Endodermal cell (in vitro differentiated cells): Measurements from ENCODE around the gene ASIC4. TPM values are rescaled to one million over a fixed set of nuclear protein-coding genes. Genes with fewer than 3 reads are reported as not detected.

Experiments used
- DNase-seq: peaks from one replicate; pipeline ENCODE4 v3.0.0-alpha.2; 2017
- H3K27ac ChIP-seq: 2 replicates; pipeline ENCODE4 v1.5.1; 2013; ENCODE audit warnings: mild to moderate bottlenecking, low read depth, low read length, moderate library complexity
- H3K27me3 ChIP-seq: 2 replicates; pipeline ENCODE4 v1.6.1; 2013; ENCODE audit warnings: mild to moderate bottlenecking, low read length, moderate library complexity; ENCODE audit not compliant: insufficient read depth, control insufficient read depth, poor library complexity, severe bottlenecking
- H3K36me3 ChIP-seq: 2 replicates; pipeline ENCODE4 v1.7.0; 2013; ENCODE audit warnings: mild to moderate bottlenecking, low read length, moderate library complexity; ENCODE audit not compliant: control insufficient read depth, insufficient read depth
- H3K4me1 ChIP-seq: one replicate; pipeline ENCODE4 v1.7.0; 2013; ENCODE audit warnings: low read length; ENCODE audit not compliant: control insufficient read depth, insufficient read depth
- H3K4me3 ChIP-seq: 2 replicates; pipeline ENCODE4 v1.5.1; 2013; ENCODE audit warnings: mild to moderate bottlenecking, low read length, moderate library complexity
- H3K9ac ChIP-seq: 2 replicates; pipeline ENCODE4 v1.6.1; 2013; ENCODE audit warnings: mild to moderate bottlenecking, low read length, moderate library complexity; ENCODE audit not compliant: poor library complexity, severe bottlenecking; ENCODE audit errors: extremely low read depth
- H3K9me3 ChIP-seq: 2 replicates; pipeline ENCODE4 v1.6.1; 2013; ENCODE audit warnings: mild to moderate bottlenecking, low read length, moderate library complexity; ENCODE audit not compliant: control insufficient read depth
- H3K27ac Mint-ChIP-seq: 2 replicates; pipeline ENCODE4 v1.8.0; 2020; ENCODE audit warnings: mixed read lengths
- H3K27me3 Mint-ChIP-seq: 2 replicates; pipeline ENCODE4 v1.8.0; 2021; ENCODE audit warnings: mild to moderate bottlenecking, mixed read lengths; ENCODE audit not compliant: insufficient read depth
- H3K36me3 Mint-ChIP-seq: 2 replicates; pipeline ENCODE4 v1.8.0; 2020; ENCODE audit warnings: low read depth, mixed read lengths
- H3K4me1 Mint-ChIP-seq: 2 replicates; pipeline ENCODE4 v1.8.0; 2020; ENCODE audit warnings: mixed read lengths
- H3K4me3 Mint-ChIP-seq: 2 replicates; pipeline ENCODE4 v1.8.0; 2020; ENCODE audit warnings: mild to moderate bottlenecking, moderate library complexity, mixed read lengths
- H3K9me3 Mint-ChIP-seq: 2 replicates; pipeline ENCODE4 v1.8.0; 2020; ENCODE audit warnings: mild to moderate bottlenecking, mixed read lengths
- CTCF ChIP-seq: fragments of 200-600 bp; sonication (generic); conservative IDR thresholded peaks from 2 replicates; pipeline ENCODE4 v1.5.0; 2021; ENCODE audit warnings: antibody characterized with exemption, mild to moderate bottlenecking
- WGBS, 2 experiments: methylation state at CpG; one replicate each; pipeline versions ENCODE4 v1.1.5 to v1.1.7; 2013; ENCODE audit warnings: missing lambda C conversion rate in 2 of 2, mixed read lengths in 1 of 2; ENCODE audit not compliant: insufficient coverage in 1 of 2, insufficient read length in 1 of 2; 5-methylcytosine and 5-hydroxymethylcytosine counted together
- total RNA-seq, 2 donors: library from RNA; stranded (reverse); fragmentation: NEBNext Ultra II Directional in 1 of 2; extraction: Animal tissue kit (Norgen Biotek cat#: 25700) in 1 of 2; gene quantifications; 2 replicates in 1 of 2; 3 replicates in 1 of 2; pipeline ENCODE4 v1.2.1, GENCODE V29; 2021

Gene ASIC4
- total RNA-seq, 2 donors from 2014 or later: 0.29 to 1.00 TPM

GRCh38 chr2:219522111-219523030 lies 8.1 kb downstream of the ASIC4 start:
- no peak for TF ChIP-seq CTCF
- H3K4me1 Mint-ChIP-seq: peaks cover 42% of the 10 kb centered on the region
- Histone ChIP-seq H3K4me3 (no peak overlapping the region), H3K9me3 (no peaks in the 10 kb centered on the region), H3K27me3 (peaks cover 7% of the 10 kb centered on the region), H3K4me1 (peaks cover 23% of the 10 kb centered on the region), H3K27ac (no peak overlapping the region), H3K9ac (no peak overlapping the region), H3K36me3 (no peaks in the 10 kb centered on the region)
- peak overlapping the region; percentile 50 for H3K4me3 Mint-ChIP-seq
- H3K36me3 Mint-ChIP-seq: no peaks in the 10 kb centered on the region
- H3K9me3 Mint-ChIP-seq: no peaks in the 10 kb centered on the region
- DNase-seq: peak; percentile 93
- H3K27me3 Mint-ChIP-seq: peaks cover 35% of the 10 kb centered on the region
- peak overlapping the region; percentile 59 for H3K27ac Mint-ChIP-seq
- WGBS, 2 experiments: 11% methylated on average over 31 to 70 of the region's 70 CpGs

- DNase-seq: peak; percentile 83
- no peak overlapping the region for H3K27ac ChIP-seq
- no peaks in the 10 kb centered on the region for H3K36me3 ChIP-seq
- H3K4me3 ChIP-seq: no peak overlapping the region
- peaks cover 4% of the 10 kb centered on the region for H3K27me3 ChIP-seq
- Mint-ChIP-seq H3K9me3 (no peaks in the 10 kb centered on the region), H3K27me3 (peaks cover 35% of the 10 kb centered on the region), H3K4me1 (peaks cover 43% of the 10 kb centered on the region), H3K27ac (no peak overlapping the region), H3K36me3 (no peaks in the 10 kb centered on the region), H3K4me3 (peak overlapping the region; percentile 50)
- H3K4me1 ChIP-seq: peaks cover 24% of the 10 kb centered on the region
- 20 to 38% methylated on average over 2 to 24 of the region's 24 CpGs for WGBS, 2 experiments
- TF ChIP-seq CTCF: peak; percentile 70
- no peaks in the 10 kb centered on the region for H3K9me3 ChIP-seq
- no peak overlapping the region for H3K9ac ChIP-seq
These were observed 8.9 kb downstream of the ASIC4 start for GRCh38 chr2:219523031-219523671.

GRCh38 chr2:219524817-219525216 lies 10.5 kb downstream of the ASIC4 start:
- peaks cover 42% of the 10 kb centered on the region for H3K27me3 Mint-ChIP-seq
- Histone ChIP-seq H3K9ac (no peak overlapping the region), H3K27ac (no peak overlapping the region), H3K4me3 (no peak overlapping the region), H3K27me3 (peaks cover 21% of the 10 kb centered on the region), H3K36me3 (no peaks in the 10 kb centered on the region), H3K9me3 (no peaks in the 10 kb centered on the region), H3K4me1 (peaks cover 28% of the 10 kb centered on the region)
- TF ChIP-seq CTCF: no peak
- 88% methylated on average over 2 of the region's 2 CpGs; no CpG with 5 or more reads in 1 of the 2 experiments for WGBS, 2 experiments
- DNase-seq: no peak
- no peak overlapping the region for H3K27ac Mint-ChIP-seq
- H3K4me3 Mint-ChIP-seq: no peak overlapping the region
- H3K4me1 Mint-ChIP-seq: peaks cover 40% of the 10 kb centered on the region
- H3K36me3 Mint-ChIP-seq: no peaks in the 10 kb centered on the region
- H3K9me3 Mint-ChIP-seq: no peaks in the 10 kb centered on the region
